Measurements from ENCODE around the gene TTC29.
"Not testable (repeated sequence)": the region's sequence is repeated elsewhere in the genome, so short reads cannot be mapped to it uniquely, and the experiment has no call there.

The TTC29 gene

GRCh38 chr4:146857298-146857697 is 88.4 kb downstream of the TTC29 start:
- no peak for DNase-seq (ENCODE audit: low read depth in 1 of 2, low spot score in 1 of 2)

GRCh38 chr4:146855761-146856160 is 89.9 kb downstream of the TTC29 start:
- no peak for DNase-seq (ENCODE audit: low read depth in 1 of 2, low spot score in 1 of 2)

GRCh38 chr4:146852360-146852759 is 93.3 kb downstream of the TTC29 start:
- DNase-seq (ENCODE audit: low read depth in 1 of 2, low spot score in 1 of 2) = no peak

- DNase-seq (ENCODE audit: low read depth in 1 of 2, low spot score in 1 of 2) = no peak
These were observed 98.3 kb downstream of the TTC29 start for GRCh38 chr4:146847345-146847744.

GRCh38 chr4:146846882-146847281 is 98.8 kb downstream of the TTC29 start:
- no peak for DNase-seq (ENCODE audit: low read depth in 1 of 2, low spot score in 1 of 2)

GRCh38 chr4:146844761-146845160 is 100.9 kb downstream of the TTC29 start:
- no peak for DNase-seq (ENCODE audit: low read depth in 1 of 2, low spot score in 1 of 2)

GRCh38 chr4:146842876-146843275 is 102.8 kb downstream of the TTC29 start:
- DNase-seq (ENCODE audit: low read depth in 1 of 2, low spot score in 1 of 2) = no peak

GRCh38 chr4:146840731-146841130 is 104.9 kb downstream of the TTC29 start:
- DNase-seq (ENCODE audit: low read depth in 1 of 2, low spot score in 1 of 2) = no peak

- DNase-seq (ENCODE audit: low read depth in 1 of 2, low spot score in 1 of 2) = no peak
These were observed 110.6 kb downstream of the TTC29 start for GRCh38 chr4:146835096-146835495.

- no peak for DNase-seq (ENCODE audit: low read depth in 1 of 2, low spot score in 1 of 2)
These were observed 111.2 kb downstream of the TTC29 start for GRCh38 chr4:146834263-146835034.

GRCh38 chr4:146833530-146833929 is 112.1 kb downstream of the TTC29 start:
- DNase-seq (ENCODE audit: low read depth in 1 of 2, low spot score in 1 of 2) = no peak

- DNase-seq (ENCODE audit: low read depth in 1 of 2, low spot score in 1 of 2) = not testable (repeated sequence)
These were observed 122.7 kb downstream of the TTC29 start for GRCh38 chr4:146822980-146823379.

- DNase-seq (ENCODE audit: low read depth in 1 of 2, low spot score in 1 of 2) = no peak
These were observed 130.9 kb downstream of the TTC29 start for GRCh38 chr4:146814750-146815149.

GRCh38 chr4:146795711-146796110 is 150.0 kb downstream of the TTC29 start:
- no peak for DNase-seq (ENCODE audit: low read depth in 1 of 2, low spot score in 1 of 2)

GRCh38 chr4:146793727-146794126 is 151.9 kb downstream of the TTC29 start:
- DNase-seq (ENCODE audit: low read depth in 1 of 2, low spot score in 1 of 2) = no peak

GRCh38 chr4:146791439-146791838 is 154.2 kb downstream of the TTC29 start:
- DNase-seq (ENCODE audit: low read depth in 1 of 2, low spot score in 1 of 2) = no peak

GRCh38 chr4:146790515-146790914 is 155.1 kb downstream of the TTC29 start:
- DNase-seq (ENCODE audit: low read depth in 1 of 2, low spot score in 1 of 2) = no peak

- DNase-seq (ENCODE audit: low read depth in 1 of 2, low spot score in 1 of 2) = no peak
These were observed 157.9 kb downstream of the TTC29 start for GRCh38 chr4:146787731-146788130.

GRCh38 chr4:146776691-146777090 is 169.0 kb downstream of the TTC29 start:
- DNase-seq (ENCODE audit: low read depth in 1 of 2, low spot score in 1 of 2) = no peak

GRCh38 chr4:146763560-146763959 is 182.1 kb downstream of the TTC29 start:
- no peak for DNase-seq (ENCODE audit: low read depth in 1 of 2, low spot score in 1 of 2)

- DNase-seq (ENCODE audit: low read depth in 1 of 2, low spot score in 1 of 2) = no peak
These were observed 183.6 kb downstream of the TTC29 start for GRCh38 chr4:146762016-146762415.

GRCh38 chr4:146742416-146742815 is 203.2 kb downstream of the TTC29 start:
- no peak for DNase-seq (ENCODE audit: low read depth in 1 of 2, low spot score in 1 of 2)

GRCh38 chr4:146739182-146739581 is 206.5 kb downstream of the TTC29 start:
- no peak for DNase-seq (ENCODE audit: low read depth in 1 of 2, low spot score in 1 of 2)

All from activated CD4-positive, alpha-beta T cell treated with anti-CD3 and anti-CD28 coated beads, Interleukin-2, amount 50 U/mL, for 24 hours (primary cell).